ENCODE data around the gene FREM1. TPM values are rescaled to one million over a fixed set of nuclear protein-coding genes. Genes with fewer than 3 reads are reported as not detected.

The FREM1 gene, protein sequence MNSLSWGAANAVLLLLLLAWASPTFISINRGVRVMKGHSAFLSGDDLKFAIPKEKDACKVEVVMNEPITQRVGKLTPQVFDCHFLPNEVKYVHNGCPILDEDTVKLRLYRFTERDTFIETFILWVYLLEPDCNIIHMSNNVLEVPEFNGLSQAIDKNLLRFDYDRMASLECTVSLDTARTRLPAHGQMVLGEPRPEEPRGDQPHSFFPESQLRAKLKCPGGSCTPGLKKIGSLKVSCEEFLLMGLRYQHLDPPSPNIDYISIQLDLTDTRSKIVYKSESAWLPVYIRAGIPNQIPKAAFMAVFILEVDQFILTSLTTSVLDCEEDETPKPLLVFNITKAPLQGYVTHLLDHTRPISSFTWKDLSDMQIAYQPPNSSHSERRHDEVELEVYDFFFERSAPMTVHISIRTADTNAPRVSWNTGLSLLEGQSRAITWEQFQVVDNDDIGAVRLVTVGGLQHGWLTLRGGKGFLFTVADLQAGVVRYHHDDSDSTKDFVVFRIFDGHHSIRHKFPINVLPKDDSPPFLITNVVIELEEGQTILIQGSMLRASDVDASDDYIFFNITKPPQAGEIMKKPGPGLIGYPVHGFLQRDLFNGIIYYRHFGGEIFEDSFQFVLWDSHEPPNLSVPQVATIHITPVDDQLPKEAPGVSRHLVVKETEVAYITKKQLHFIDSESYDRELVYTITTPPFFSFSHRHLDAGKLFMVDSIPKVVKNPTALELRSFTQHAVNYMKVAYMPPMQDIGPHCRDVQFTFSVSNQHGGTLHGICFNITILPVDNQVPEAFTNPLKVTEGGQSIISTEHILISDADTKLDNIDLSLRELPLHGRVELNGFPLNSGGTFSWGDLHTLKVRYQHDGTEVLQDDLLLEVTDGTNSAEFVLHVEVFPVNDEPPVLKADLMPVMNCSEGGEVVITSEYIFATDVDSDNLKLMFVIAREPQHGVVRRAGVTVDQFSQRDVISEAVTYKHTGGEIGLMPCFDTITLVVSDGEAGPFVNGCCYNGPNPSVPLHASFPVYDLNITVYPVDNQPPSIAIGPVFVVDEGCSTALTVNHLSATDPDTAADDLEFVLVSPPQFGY (N-terminal part only)
- 0.13 and 0.22 TPM in 2 replicates for total RNA-seq

DNA sequence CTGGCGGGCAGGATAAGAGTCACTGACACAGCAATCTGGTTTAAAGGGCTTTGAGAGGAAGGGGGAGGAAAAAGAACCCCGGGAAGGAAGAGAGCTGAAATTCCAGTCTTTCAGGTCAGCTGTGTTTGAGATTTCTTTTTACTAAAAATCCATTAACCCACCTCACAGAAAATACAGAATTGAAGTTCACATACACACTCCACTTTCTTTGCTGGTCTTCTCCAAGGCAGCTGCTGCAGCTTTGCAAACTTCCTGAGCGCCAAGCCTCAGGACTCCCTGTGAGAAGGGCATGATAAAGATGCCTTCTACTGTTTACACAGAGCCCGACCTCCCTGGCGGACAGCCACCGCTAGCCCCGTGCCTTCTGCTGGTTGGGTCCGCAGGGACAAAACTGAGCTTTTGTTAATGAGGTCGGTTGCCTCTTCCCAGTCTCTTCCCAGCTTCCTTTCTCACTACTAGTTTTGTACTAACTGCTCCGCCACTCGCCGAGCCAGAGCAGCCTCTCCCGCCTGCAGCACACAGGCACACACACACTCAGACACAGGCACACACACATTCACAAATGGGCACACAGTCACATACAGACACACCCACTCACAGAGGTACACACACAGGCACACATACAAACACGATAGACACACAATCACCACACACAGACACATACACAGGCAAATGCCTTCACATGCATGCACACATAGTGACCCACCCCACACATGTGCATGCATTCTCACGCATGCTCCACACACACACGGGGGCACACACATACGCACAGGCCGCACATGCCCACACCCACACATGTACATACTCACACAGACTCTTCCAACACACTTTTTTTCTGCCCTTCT lies at the start of gene FREM1:
TSS of gene FREM1 (minus strand) at position 468 of the 845 bp plus-strand sequence. CDS start 41,451 bp downstream, outside the sequence.

GRCh38 chr9:14722391-14723035 lies 187.7 kb downstream of the FREM1 start, which contains the start of gene CER1:
TSS of gene CER1 (minus strand) at chr9:14722733. CDS start at chr9:14722672, 61 bp downstream.

DNA sequence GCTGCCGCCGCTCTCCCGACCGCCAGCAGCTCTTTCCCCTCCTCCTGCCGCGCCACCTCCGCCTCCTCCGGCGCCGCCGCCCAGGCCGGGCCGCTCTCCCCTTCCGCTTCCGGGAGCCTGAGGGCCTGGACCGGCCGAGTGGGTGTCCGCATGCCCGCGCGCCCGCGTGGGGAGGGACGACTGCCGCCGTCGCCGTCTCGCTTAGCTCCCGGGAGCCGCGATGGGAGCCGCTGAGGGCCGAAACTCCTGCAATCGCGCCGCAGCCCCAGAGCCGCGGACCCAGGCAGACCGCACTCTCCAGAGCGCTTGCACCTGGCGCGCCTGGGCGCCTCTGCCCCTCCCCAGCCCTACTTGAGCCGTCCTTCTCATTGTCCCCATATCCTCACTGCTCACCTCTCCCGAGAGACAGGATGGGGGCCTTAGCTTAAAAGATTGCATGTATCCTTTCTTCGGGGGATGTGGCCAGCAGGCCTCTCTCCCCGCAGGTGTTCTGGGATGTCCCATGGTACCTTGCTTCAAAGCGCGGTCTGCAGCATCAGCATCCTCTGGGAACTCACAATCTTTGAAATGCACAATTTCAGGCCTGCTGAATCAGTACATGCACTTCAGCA lies 216.9 kb downstream of the FREM1 start, which contains the start of gene ZDHHC21:
TSS of gene ZDHHC21 (minus strand) at position 182 of the 611 bp plus-strand sequence. CDS start 19,092 bp downstream, outside the sequence.

Small RNA genes within 50 kb of the gene (small RNA-seq; reads per million reads assigned to genes)
- gene RNU6-1260P, result not detected

Other genes with a start within 250 kb of the FREM1 start
- gene ZDHHC21, start 217.0 kb downstream of the FREM1 start, total RNA-seq, result 15.5 and 15.9 TPM in 2 replicates
- not detected in 2 replicates for gene CER1, start 187.7 kb downstream of the FREM1 start, total RNA-seq